CD4-positive, alpha-beta T cell treated with Interleukin-17A for 4 hours (primary cell): ENCODE results near the gene PGAP2.
A peak's percentile ranks its signal among the peaks of the same experiment; 100 is the strongest.

Experiments used
- DNase-seq: peaks from one replicate; pipeline ENCODE4 v3.0.0-alpha.2; 2020; ENCODE audit warnings: mixed read lengths

The PGAP2 gene

GRCh38 chr11:3834349-3834663, 25.9 kb downstream of the PGAP2 start:
- no peak for DNase-seq

DNA sequence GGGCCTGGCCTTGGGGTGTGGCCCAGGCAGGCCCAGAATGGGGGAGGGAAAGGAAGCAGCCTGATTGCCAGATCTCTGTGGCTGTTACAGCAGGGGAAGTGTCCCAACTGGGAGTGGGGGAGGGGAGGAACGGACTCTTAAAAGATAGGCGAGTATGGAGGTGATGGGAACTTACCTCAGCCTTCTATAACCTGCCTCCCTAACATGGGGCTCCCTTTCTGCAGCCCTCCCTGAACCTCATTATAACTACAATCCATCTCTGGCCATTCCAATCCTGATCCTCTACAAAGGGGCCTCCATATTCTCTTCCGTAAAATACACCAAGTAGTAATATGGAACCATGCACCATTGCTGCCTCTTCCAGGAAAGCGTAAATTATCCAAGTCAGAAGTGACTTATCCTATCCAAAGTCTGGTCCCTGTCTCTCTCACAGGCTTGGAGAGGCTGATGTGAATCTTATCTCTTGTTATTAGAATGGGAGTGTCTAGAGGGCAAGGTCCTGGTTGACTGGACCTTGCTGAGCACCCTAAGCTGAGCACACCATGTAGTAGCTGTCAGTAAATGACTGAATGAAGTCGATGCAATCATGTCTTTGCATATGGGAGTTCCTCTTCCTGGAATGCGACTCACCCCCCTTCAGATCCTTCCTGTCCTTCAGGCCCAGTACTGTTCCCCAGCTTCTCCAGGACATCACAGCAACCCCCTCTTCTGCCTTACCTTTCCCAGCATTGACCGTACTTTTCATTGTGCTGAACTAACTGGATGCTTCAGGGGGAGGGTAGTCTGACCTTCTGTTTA, 26.5 kb downstream of the PGAP2 start:
- DNase-seq, result peak; percentile 30

- no peak for DNase-seq
Measured at GRCh38 chr11:3835751-3836150, 27.4 kb downstream of the PGAP2 start.

- DNase-seq, result peak; percentile 76
Measured at GRCh38 chr11:3836903-3837302, 28.5 kb downstream of the PGAP2 start.

DNA sequence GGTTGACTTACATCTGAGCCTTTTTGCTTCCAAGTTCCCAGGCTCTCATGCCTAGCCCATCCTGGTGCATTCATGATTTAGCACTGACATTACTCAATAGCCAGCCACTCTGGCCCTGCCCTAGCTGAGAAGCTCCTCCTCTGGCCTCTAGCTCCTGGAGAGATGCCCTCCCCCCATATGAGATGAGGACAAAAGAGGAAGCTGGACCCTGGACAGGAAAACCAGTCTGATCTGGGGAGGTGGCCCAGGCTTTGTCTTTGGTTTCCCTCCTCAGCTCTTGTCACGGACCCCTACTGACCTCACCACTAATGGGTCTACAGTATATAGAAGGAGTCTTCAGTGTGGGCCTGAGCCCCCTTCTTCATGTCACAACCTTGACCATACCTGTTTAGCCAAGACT, 29.4 kb downstream of the PGAP2 start:
- no peak for DNase-seq

DNA sequence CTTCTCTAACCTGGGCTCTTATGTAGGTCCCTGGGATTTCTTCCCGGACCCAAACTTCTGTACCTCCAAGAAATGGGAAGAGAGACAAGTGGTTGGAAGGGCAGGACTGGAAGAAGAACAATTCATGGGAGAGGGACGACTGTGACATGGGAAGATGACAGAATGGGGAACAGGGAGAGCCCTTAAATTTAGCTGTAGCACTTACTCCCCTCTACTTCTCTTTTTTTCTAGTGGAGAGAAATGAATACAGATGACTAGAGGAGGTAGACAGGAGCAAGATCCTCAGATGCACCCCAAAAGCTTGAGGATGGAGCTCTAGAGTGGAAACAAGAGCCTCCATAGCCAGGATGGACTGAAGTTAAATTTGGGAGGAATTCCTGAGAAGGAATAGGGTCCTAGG, 30.1 kb downstream of the PGAP2 start:
- no peak for DNase-seq

- peak; percentile 45 for DNase-seq
Measured at GRCh38 chr11:3840004-3840869, 31.9 kb downstream of the PGAP2 start.

GRCh38 chr11:3840870-3841425, 32.6 kb downstream of the PGAP2 start, which contains the start of gene RHOG:
Gene RHOG, minus strand, starts transcription at chr11:3840959. Its CDS starts 12,821 bp downstream, at chr11:3828138.
- peak; percentile 73 for DNase-seq

GRCh38 chr11:3841426-3842350, 33.3 kb downstream of the PGAP2 start:
- peak; percentile 93 for DNase-seq

DNA sequence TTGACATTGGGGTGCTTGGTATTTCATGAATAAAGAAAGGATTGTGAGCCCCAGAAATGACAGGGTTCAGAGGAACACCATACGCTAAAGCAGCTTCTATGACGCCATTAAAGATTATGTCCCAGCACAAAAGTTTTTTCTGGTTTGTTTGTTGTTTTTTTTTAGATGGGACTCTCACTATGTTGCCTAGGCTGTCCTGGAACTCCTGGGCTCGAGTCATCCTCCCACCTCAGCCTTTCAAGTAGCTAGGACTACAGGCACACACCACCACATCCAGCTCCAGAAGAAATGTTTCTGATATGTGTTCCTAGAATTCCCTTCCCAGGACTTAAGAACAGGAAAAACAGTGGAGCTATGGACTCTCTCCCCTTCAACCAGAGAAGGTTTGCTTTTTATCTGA, 35.0 kb downstream of the PGAP2 start:
- DNase-seq, result no peak

DNA sequence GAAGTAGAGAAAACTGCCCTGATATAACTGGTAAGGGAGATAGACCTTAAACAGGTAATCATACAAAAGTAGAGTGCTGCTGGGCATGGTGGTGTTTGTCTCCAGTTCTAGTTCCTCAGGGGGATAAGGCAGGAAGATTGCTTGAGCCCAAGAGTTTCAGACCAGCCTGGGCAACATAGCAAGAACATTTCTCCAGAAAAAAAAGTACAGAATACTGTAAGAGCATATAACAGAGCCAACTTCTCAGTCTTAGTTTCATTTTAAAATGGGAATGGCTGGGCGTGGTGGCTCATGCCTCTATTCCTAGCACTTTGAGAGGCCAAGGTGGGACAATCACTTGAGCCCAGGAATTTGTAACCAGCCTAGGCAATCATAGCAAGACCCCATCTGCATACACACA, 36.9 kb downstream of the PGAP2 start:
- no peak for DNase-seq

GRCh38 chr11:3845670-3846069, 37.3 kb downstream of the PGAP2 start:
- DNase-seq, result no peak

DNA sequence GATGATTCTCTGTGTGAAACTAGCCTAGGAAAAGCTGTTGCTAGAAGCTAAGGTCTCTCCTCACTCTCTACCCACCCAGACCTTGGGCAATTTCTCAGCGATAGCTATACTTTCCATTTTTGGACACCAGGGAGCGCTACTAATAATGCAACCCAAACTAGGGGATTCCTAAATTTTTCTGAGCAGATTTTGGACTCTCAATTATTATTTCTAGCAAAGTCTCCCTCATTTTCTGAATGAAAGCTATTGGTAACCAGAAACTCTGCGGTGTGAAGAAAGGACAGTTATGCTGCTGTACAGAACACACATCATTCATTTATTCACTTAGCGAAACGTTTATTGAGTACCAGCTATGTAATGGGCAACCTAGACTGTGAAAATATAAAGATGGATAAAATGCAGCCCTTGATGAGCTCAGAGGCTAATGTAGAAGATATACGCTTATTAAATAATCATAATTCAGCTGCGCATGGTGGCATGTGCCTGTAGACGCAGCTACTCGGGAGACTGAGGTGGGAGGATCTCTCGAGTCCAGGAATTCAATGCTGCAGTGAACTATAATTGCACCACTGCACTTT, 41.0 kb downstream of the PGAP2 start:
- DNase-seq, result peak; percentile 66

DNA sequence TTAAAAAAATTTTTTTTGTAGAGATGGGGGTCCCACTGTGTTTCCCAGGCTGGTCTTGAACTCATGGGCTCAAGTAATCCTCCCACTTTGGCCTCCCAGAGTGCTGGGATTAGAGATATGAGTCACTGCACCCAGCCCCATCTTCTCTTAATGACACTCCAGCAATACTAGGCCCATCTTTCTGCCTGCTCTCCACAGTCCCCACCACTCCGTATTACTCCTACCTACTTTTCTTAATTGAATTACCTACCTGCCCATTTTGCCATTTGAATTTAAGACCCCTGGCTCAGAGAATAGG, 45.1 kb downstream of the PGAP2 start:
- no peak for DNase-seq

- DNase-seq, result peak; percentile 81
Measured at GRCh38 chr11:3853899-3854659, 45.7 kb downstream of the PGAP2 start.

DNA sequence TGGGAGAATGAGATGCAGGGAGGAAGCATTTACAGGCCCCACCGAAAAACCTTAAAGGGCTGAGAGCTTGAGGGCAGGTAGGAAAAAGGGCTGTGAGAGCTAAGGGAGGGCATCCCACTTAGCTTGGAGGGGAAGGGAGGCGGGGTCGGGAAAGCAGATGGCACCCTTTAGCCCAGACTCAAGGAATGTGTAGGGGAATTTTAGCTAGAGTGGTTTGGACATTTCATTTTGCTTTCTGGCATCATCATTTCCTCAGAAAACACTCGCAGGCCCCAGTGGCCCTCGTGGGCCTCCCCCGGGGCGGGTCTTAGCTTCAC, 46.3 kb downstream of the PGAP2 start:
- DNase-seq, result no peak

DNA sequence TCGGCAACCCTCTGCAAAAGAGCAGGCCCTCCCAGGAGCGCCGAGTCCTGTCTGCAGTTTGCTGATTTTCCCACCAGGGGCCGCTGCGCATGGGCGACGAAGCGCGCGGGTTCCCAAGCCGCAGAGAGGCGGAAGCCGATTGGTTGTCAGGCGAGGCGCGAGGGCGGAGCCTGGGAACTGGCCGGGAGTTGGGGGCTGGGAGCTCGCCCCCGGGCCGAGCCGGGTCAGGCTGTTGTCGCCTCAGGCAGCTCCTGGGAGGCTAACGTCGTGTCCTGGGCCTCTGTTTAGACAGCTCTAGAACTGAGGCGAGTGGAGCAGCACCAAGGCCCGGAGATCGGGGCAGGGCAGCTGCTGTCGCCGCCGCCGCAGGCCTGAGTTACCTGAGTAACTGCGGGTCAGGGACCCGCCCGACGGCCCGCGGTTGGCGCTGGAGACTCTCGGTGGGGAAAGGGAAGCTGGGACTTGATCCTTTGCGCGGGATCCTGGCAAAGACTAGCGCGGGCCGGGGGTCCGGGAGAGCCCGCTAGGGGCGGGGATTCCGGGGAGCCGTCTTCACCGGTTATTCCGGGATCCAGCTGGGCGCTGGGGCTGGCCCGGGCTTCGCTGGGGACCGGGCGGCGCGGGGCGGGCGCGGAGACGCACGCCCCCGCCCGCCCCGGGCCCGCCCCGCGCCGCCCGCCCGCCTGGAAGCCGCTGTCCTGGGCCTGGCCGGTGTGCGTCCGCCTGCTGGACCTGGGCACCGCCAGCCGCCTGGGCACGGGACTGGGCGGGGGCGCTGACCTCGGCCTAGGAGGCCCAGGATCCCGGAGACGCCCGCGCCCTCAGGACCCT, 46.8 kb downstream of the PGAP2 start, which contains the start of gene STIM1:
STIM1 (plus strand) TSS at position 688 of the 831 bp plus-strand sequence. CDS start 607 bp downstream, outside the sequence.
- DNase-seq, result peak; percentile 97

- DNase-seq, result peak; percentile 59
Measured at GRCh38 chr11:3855808-3856491, 47.6 kb downstream of the PGAP2 start.

DNA sequence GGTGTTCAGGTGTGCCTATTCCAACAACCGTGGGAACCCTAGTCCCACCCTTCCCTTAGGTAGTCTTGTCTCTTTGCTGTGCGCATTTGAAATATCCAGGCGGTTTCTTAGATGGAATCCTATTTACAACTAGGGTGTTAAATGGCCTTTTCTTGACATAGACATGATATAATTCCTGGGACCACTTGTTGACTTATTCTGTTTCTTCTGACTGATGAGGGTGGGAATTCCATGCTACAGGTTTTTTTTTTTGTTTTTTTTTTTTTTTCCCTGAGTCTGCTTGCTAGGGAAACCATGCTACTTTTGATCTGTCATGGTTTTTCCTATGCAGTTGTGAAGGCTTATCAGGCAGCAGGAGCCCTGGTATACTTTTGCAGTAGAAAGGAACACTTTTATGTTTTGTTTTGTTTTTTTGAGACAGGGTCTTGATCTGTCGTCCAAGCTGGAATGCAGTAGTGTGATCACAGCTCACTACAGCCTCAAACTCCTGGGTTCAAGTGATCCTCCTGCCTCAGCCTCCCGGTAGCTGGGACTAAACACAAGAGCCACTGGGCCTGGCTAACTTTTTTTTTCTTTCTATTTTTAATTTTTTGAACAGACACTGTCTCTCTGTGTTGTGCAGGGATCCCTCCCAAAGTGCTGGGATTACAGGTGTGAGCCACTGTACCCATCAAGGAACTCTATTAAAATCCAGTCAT, 48.6 kb downstream of the PGAP2 start:
- DNase-seq, result no peak

DNA sequence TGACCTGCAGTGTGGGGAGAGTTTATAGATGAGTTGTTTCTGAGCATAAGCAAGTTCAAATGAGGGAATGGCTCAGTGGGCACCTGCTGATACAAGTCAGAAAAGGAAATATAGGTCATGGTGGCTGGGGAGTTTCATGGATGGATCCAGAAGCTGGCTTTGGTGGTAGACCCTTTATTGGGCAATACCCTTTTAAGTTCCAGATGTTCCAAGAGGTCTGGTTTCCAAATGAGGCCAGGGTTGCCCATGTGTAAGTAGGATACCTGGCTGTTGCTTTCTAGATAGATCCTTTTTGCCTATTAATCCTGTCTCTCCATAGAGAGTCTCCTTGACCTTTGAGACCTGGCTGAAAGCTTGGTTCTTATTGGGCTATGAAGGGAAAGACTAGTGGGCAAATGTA, 49.3 kb downstream of the PGAP2 start:
- DNase-seq, result no peak
